Stimulated activated CD8-positive, alpha-beta memory T cell treated with anti-CD3 and anti-CD28 coated beads, Interleukin-4, amount 100 ng/mL, for 4 hours (primary cell): ENCODE data around the gene SKA3.

Experiments used
- DNase-seq, 2 donors: peaks; one replicate each; pipeline ENCODE4 v3.0.0-alpha.2; 2020; ENCODE audit warnings: low read depth in 2 of 2, low spot score in 1 of 2

The SKA3 gene

DNA sequence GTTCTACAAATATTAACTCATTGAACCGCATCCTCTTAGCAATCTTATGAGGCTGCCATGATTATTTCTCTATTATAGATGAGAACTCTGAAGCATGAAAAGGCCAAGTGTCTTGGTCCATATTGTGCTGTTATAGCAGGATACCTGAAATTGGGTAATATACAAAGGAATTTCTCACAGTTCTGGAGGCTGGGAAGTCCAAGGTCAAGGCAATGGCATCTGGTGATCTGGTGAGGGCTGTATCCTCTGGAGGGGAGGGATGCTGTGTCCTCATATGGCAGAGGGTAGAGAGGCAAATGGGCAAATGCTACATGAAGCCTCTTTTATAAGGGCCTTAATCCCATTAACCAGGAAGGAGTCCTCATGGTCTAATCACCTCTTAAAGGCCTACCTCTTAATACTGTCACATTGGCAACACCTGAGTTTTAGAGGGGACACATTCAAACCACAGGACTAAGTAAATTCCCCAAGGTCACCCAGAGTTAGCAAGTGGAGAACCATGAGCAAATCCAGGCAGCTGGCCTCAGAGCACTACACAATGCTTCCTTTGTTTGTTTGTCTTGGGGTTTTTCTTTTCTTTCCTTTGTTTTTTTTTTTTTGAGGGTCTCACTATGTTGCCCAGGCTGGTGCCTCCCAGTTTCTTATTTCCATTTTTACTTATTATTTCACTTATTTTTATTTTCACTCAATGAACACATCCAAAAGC is 59.1 kb downstream of the SKA3 start:
- no peak for DNase-seq

DNA sequence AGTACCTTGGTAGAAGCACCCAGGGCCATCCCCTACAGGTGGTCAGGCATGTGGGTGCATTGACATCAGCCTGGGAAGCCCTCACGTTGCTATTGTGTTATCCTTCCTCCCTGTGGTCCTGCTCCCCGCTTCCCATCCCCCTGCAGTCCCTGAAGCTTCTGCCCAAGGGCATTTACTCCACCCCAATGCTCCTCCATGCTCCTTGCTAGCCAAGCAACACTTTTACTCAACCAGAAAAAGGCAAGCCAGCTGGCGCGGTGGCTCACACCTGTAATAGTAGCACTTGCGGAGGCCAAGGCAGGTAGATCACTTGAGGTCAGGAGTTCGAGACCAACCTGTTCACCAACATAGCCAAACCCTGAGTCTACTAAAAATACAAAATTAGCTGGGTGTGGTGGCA is 60.2 kb downstream of the SKA3 start:
- no peak for DNase-seq

DNA sequence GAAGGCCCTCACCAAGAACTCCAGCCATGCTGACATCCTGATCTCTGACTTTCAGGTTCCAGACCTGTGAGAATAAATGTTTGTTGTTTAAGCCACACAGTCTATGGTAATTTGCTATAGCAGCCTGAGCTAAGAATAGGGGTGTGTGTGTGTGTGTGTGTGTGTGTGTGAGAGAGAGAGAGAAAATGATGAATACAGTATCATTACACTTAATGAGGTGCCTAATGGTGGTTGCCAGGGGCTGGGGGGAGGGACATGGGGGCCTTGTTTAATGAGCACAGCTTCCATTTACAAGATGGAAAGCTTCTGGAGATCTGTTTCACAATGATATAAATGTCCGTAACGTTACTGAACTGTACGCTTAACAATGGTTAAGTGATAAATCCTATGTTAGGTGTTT is 61.1 kb downstream of the SKA3 start:
- no peak for DNase-seq

- no peak for DNase-seq
Measured at GRCh38 chr13:21111546-21111945, 64.8 kb downstream of the SKA3 start.

DNA sequence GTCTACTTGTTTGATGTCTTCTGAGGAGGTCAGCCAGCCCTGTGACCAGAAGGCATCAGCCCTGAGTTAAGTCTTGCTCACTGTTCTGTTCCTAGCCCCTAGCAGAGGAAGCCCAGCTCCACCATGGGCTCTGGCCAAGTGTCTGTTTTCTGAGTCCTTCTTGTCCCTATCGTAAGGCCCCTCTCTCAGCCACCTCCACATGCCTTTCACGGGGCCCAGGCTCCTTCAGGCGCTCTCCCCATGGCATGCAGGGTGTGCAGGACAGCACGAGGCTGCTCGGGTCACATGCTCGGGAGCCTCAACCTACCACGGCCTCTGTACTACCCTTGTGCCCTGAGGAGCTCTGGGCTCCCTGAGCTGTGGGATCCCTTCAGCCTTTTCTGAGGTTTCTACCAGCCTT is 67.2 kb downstream of the SKA3 start:
- DNase-seq, result no peak

DNA sequence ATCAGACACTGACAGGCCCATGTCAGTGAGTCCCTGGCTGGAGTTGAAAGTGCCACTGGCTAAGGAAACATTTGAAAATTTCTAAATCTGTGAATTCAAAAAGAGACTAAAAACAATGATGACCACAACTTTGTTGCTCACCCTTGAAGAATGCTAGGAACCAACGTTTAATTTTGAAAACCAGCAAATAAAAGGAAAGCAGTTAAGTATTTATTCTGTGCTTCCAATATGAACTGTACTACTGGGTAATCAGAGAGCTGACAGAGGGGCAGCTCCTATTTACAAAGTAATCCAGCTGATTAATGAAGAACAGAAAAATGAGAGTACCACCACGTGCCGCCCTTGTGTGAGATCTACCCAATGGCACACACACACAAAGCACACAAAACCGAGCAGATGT is 70.3 kb downstream of the SKA3 start:
- no peak for DNase-seq

DNA sequence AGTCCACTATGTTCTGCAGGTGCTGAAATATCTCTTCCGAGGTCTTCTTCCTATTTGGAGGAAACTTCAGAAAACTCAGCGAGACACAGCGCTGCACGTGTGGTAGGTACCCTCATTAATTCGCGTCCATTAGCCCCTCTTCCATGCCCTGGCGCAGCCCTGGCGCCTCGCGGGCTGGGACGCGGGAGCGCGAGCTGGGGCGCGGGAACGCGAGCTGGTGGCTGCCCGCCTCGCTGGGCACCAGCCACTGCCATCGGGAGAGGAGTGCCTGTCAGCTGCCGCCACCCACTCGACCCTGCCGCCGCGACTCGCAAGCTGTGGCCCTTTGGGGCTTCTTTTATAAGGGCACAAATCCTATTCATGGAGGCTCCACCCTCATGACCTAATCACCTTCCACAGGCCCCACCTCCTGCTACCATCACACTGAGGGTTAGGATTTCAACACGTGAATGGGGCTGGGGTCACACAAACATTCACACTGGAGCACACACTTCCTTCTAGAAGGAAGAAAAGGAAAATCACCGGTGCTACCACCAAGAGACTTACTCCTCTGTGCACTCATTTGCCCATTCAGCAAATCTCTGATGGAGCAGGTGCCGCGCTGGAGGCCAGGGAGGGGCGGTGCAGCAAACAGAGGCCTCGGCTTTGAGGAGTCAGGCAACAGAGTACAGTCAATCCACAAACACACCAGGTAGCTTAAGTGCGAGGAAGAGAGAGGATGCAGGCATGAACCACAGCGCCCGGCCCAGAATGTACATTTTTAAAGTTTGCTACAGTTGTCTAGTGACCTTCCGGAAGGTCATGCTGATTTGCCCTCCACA is 71.9 kb downstream of the SKA3 start:
- DNase-seq, result no peak
